ENCODE results near the gene KBTBD8.

KBTBD8 gene

DNA sequence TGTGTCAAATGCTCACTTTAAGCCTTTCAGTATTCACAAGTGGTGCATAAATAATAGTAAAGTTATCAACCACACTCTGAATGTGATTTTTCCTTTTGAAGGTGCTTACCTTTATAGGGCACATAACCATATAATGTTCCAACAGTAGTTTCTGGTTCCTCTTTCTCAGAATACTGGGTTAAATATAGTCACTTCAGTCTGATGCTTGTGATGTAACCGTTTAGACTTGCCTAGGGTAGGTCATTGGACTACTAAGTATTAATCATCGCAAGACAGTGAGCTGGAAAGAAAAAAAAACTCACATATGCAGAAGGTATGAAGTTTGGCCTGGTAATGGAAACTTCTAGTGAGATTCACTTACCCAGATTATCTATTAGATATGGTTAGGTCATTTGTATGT is 1.9 kb downstream of the KBTBD8 start:
- no peak for DNase-seq

DNA sequence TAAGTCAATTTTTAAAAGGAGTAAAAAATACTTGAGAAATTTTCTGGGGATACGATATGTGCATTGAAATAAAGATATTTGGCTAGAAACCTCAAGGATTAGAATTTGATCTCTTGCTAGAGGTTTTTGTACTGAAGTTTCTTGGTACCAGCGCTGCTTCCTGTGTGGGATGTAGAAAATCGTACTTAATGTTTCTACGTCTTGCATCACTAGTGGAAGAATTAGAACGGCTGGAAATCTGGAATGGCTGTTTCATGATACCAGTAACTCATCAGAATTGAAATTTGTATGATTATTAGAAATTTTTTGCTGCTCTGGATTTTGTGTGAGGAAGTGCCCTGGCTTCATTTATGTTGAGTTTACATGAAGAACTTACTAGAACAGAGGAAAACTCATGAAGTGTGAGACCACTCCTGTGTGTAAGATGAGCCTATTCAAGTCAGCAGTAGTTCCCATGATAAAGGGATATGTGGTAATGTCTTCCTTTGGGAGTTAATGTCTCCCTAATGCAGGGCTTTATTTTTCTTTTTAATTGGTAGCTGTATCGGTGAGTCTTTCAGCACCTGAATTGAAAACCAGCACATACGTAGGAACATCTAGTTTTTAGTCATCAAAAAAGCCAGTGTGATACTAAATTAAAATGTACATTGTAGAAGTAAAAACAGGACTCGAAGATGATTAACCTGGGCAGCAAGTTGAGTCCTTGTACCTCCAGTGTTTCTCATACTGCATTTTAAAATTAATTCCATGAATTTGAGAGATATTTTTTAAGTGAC is 3.2 kb downstream of the KBTBD8 start:
- DNase-seq: no peak

DNA sequence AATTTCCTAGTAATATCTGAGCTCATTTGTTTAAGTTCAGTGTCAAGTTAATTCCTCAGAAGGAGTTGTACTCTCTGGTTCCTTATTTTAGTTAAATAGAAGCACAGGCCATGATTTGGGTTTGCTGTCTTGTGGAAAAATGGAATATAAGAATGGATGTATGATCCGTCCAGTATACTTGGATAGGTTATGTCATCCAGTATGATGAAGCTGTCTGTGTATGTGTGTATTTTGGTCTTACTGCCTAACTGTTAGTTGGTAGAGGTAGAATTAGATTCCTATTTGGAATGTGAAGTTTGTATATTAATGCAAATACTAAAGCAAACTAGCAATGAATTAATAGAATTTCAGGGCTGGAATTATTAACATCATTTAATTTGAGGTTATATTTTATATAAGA is 7.9 kb downstream of the KBTBD8 start:
- no peak for DNase-seq

DNA sequence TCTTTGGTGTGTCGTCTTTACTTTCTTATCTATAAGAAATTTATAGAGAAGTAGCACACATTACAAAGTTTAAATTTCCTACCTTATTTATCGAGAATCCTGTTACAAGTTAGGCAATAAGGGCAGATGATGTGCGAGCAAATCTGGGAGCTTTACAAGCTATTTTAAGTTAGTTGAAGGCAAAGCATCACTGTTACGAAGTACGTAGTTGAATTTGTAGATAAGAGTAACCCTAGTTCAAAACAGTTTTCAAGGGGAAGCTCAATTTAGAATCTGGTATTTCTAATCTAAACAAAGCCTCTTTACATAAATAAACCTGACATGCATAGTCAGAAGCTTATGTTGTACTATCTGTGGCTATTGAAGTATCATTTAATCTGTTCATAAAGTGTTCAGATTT is 8.4 kb downstream of the KBTBD8 start:
- no peak for DNase-seq

DNA sequence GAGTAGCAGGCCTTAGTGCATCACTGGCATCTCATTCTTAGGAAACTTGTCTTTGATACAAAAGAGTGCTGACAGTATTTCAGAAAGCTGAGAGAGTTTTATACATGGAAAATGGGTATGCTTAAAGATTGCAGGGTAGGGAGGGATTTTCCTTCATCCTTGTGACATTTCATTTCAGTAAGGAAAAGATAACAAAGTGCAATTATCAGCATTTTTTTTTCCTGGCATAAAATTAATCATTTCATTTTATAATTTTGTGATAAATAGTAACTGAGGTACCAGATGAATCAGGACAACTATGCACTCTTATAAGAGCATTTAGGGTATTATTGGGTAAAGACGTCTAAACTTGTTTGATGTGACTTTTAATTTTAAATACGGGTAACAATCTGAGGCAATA is 10.3 kb downstream of the KBTBD8 start:
- DNase-seq: no peak

DNA sequence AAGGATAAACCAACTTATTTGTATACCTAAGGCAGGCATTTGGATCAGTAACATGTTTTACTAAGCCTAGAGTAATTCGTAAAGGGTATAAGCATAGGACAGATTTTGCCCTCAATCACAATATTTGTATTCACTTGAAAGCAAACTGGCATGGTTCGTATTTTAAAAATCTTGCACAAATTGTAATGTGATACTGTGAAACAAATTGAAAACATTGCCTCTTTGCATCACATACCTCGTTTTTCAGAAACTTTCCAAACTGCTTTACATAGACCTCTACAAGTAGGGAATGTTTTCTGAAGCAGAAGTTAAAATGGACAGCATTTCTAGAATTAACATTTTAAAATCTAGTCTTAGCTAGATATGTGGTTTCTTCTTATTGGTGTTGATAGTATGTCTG is 11.6 kb downstream of the KBTBD8 start:
- no peak for DNase-seq

DNA sequence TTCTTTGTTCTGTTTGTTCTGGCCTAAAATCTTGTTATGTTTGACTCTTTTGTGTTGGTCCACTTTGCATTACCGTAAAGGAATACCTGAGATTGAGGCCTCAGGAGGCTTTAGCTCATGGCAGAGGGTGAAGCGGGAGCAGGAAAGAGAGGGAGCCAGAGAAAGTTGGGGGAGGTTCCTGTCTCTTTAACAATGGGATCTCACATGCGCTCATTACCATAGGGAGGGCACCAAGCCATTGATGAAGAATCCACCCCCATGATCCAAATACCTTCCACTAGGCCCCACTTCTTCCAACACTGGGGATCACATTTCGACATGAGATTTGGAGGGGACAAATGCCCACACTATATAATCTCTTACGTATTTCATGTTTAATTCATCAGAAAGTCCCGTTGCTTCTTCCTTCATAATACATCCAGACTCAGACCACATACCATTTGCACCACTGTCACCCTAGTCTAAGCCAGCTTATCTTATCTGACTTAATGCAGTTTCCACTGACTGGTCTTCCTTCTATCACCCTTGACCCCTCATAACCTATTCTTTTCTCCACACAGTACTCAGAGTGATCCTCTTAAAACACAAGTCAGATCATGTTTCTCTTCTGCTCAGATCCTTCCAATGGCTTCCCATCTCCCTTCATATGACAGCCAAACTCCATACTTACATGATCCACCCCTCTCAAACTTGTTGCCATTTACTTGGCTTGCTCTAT is 13.5 kb downstream of the KBTBD8 start:
- no peak for DNase-seq

DNA sequence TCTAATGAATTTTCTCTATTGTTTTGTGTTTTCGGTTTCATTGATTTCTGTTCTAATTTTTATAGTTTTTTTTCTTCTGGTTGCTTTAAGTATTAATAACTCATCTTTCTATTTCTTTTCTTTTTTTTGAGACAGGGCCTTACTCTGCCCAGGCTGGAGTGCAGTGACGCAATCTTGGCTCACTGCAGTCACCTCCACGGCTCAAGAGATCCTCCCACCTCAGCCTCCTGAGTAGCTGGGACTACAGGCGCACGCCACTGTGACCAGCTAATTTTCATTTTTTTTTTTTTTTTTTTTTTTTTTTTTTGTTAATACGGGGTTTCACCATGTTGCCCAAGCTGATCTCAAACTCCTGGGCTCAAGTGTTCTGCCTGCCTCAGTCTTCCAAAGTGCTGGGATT is 14.5 kb downstream of the KBTBD8 start:
- DNase-seq: no peak

DNA sequence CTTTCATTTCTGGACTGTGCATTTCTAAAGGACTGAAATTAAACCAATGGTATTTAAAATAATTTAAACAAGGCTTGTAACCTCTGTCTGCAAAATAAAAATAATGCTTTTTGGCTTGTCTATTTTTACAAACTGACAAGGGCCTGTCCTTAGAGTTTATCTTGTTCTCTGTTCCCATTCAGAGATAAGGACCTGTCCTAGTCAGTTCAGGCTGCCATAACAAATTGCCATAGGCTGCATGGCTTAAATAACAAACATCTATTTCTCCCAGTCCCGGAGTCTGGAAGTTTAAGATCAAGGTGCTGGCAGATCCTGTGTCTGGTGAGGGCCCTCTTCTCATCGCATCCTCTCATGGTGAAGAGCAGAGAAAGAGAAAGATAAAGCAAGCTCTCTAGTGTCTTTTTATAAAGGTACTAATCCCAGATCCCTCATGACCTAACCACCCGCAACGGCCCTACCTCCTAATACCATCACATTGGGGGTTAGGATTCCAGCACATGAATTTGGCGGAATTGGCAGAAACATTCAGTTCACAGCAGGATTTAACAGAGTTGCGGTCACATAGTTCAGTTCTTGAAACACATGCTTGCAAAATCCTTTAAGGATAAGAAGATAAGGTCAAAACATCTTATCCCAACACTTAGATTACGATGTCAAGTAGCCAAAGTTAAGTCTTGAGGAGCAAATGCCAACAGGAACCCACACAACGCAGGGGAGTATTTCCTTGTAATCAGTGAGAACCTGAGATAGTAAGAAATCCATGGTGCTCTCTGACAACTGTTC is 17.8 kb downstream of the KBTBD8 start:
- DNase-seq: no peak

DNA sequence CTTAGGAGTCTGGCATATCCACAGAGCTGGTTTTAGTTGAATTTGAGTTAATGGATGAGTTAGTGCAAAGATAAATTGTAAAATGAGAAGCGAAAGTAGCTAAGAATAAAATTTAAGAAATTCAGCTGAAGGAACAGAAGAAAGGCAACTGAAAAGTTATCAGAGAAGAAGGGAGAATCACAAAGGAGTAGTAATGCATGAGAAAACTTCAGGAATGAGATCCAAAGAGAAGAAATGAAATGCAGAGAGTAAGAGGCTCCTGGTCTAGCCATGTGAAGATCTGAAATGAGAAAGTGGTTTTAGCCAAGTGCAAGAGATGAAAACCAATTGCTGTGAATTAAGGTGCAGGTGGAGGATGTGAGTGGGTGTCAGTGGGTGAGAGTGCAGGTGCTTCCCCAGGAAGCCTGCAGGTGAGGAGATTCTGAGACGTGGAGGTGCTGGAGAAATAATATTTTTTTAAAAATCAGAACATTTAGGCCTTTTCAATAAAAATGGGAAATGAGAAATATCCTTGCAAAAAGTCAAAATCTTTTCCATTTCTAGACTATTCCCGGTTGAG is 18.5 kb downstream of the KBTBD8 start:
- DNase-seq: no peak

DNA sequence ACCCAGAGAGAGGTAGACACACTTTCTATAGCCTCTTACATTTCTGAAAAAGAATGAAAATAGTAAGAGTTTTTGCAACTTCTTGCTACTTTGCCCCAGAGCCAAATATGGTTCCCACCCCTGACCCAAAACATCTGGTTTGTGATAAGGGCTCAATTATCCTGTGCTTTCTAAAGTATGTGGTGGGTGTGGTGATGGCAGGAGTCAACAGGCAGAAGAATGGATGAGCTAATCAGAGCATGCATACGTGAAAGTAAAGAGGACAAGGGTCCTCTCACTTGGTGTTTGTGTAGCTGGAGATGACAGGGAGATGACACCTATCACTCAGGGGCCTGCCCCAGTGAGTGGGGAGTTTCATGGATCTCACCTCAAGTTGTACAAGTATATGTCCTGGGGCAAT is 19.1 kb downstream of the KBTBD8 start:
- DNase-seq: no peak

DNA sequence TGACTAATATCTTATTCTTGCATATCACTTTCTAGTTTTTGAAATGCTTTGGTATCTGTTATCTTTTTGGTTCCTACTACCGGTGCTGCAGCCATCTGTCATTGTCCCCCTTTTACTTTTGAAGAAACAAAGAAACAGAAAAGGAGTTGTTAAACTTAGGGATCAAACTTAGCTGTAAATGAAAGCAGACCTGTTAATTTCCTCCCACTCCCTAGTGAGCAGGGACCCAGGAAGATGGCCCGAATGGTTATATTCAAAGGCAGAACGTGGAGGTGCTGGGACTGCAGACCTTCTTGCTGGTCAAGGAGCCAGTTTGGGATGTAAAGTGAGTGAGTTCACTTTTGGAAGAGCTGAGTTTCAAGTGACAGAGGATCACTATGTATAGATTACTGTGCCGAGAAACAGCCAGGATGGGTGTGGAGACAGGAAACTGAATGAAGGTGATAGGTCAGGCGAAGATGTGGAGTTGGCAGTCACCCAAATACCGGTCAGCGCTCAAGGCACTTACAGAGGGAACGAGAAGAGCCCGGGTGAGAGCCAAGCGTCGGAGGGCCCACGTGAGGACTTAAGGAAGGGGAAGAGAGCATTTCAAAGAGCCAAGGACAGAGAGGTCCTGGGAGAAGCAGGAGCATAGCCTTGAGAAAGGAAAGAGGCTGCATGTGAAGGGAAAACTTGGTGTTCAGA is 20.1 kb downstream of the KBTBD8 start:
- DNase-seq: peak in 1 of 2 experiments; percentile 4

DNA sequence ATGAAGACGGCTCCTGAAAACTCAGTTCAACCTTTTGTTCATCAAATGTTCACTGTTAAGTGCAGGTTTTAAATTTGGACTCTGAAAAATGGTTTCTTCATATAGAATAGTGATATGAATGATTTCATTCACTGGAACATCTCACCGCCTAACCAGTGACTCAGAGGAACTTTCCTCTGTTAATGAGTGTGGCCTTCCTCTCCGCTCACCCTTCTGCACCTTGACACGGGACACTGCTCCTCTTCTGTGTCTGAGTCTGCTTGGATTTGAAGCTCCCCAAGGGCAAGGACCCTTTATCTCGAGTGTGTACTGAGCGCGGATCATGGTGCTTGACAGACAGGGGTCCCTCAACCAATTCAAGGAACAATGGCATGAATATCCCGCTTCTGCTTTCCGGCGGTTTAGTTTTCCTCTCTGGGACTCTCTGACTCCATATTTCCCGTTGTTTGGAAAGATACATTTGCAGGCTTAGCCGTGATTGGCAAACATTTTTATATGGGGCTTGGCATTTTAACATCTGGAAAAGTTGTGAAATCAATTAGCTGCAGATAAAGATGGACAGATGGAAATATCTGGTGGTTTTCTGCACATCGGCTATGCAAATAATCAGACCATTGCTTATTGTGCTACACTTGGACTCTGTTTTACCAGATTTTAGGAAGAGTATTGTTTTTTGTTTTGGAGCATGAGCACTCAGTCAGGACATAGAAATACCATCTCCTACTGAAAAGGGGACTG is 20.9 kb downstream of the KBTBD8 start:
- no peak for DNase-seq

DNA sequence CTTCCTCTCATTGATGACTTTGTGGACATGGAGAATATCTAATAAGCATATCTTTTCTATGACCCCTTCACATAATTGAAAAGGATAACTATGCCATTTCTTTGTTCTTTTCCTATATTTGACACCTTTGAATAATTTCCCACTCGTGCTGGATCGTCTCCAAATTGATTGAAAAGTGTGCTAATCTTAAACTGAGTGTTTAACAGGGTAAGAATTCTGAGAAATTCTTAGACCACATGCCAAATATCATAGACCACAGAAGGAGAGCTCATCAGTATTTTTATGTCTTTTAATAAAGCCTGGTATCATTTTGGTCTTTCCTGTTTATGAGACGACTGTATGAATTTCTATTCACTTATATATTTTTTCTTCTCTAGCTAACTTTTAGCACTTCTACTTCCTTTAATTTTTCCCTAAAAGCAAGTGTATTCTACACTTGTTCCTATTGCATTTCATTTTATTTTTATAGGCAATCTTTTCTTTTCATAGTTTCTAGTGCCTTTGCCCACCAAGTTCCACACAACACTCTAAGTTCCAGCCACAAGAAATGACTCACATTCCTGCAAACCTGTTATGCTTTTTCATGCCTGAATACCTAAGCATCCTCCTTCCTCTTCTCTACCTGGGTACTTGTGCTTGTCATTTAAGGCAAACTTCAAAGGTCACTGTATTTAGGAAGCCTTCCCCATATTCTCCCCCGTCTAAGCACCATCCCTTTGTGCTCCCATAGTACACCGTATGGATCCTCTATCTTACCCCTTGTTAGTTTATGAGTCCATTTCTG is 30.1 kb downstream of the KBTBD8 start:
- DNase-seq: no peak

DNA sequence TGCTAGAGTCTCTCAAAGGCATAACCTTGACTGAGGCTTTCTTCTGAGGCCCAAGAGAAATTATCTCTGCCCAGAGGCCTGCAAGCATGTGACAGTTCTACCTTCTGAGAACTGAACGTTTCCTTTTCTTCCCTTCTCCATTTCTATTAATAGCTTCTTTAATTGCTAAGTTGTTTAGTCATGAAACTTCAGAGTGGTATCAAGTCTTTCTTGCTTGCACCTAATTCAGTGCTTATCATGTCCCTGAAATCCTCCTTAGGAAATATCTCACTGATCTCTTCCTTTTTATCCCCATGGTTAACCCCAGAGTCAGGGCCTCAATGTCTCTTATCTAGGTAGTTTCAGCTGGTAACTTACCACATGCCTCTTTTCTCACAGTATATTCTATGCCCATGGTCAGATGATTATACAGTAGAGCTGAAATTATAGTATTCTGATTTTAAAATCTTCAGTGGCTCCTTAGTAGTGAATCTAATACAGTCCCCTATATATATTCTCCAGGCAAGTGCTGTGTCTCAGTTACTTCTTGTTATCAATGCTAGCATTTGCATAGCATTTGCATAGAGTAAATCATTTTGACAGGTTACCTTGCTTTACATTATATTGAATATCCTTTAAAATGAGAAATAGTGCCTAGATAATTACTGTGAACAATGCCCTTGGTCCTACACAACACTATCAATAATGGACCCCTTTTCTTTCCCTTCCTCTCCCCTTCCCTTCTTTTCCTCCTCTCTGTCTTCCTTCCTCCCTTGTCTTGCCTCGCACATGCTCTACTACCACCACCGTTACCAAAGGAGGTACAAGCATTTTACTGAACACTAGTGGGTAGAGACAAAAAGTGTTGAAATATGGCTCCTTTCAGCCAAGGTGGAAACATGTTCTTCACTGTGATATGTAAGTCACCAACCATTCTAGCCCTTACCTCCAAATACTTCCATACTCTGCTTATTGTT is 33.0 kb downstream of the KBTBD8 start:
- DNase-seq: no peak

DNA sequence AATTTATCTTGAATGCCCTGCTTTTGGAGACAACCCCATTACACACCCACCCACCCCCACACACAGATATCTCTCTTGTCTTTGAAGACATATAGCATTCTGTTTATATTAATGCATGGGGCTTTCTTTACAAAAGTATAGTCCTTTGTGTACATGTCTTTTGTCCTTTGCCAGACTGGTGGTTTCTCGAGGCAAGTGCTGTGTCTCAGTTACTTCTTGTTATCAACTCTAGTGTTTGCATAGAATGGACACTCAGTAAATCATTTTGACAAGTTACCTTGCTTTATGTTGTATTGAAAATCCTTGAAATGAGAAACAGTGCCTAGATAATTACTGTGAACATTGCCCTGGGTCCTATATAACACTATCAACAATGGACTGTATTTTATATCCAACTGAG is 33.9 kb downstream of the KBTBD8 start:
- no peak for DNase-seq

DNA sequence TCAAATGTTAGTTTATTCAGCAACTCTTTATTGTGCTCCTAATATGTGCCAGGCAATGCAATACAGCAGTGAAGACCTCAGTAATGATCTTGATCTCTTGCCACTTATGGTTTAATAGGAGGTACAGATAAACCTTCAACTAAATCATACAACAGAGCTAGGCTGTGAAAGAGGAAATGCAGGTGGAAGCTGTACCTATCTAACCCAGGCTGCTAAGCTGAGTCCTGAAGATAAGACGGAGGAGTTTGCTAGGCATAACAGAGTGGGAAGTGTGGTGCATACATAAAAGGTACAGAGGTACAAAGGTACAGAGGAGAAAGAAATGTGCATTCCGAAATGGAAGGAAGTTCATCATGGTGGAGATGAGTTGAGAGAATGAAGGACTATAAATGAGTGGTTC is 35.0 kb downstream of the KBTBD8 start:
- no peak for DNase-seq

DNA sequence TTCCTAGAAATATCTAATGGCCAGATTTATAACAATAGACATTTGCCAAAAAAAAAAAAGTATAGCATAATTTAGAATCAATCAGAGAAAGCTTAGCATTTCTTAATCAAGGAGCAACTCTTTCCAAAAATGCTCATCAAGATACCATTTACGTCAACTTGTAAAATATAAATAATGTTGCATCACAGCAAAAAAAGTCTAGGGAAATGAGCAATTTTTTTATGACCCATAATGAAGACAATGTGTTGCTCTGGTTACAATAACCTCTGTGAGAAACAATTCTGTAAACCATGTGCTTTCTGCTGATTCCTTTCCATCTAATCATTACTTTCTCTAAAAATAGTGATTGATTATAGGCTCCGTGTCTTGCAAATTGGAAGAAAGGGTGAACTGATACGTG is 36.3 kb downstream of the KBTBD8 start:
- DNase-seq: no peak

DNA sequence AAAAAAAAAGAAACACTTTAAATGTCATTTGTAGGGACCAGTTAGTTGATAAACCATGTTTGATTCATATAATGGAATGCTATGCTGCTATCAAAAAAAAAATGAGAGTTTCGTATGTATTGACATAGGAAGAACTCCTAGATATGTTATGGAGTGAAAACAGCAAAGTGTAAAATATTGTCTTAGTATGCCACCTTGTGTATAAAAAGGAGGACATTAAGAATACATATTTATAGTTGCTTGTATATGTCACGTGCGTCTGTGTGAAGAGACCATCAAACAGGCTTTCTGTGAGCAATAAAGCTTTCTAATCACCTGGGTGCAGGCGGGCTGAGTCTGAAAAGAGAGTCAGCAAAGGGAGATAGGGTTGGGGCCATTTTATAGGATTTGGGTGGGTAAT is 39.5 kb downstream of the KBTBD8 start:
- no peak for DNase-seq

DNA sequence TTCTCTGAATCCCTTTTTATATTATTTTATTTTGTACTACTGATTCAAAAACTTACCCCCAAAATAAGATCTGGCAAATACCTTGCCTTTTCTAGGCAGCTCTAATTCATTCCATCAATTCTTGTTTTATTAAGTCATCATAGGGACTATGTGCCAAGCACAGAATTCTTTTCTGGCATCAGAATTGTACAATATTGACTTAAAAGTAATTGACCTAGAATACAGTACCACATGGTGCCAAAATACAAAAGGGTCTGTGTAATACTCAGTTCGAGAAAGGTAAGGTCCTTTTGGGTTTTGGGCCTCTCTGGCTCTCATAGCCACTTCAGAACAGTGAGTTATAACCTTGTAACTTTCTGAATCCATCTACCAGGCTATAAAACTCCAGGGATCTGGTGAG is 46.2 kb downstream of the KBTBD8 start:
- DNase-seq: no peak

Data from activated CD4-positive, alpha-beta T cell treated with anti-CD3 and anti-CD28 coated beads, Interleukin-2, amount 50 U/mL, for 48 hours (primary cell).